NCI-H345 treated with DMSO at 0.1 percent for 48 hours (cell line): ENCODE data around the gene KIFC3.
"Not testable (repeated sequence)": the region's sequence is repeated elsewhere in the genome, so short reads cannot be mapped to it uniquely, and the experiment has no call there.

ENCODE experiments used
- DNase-seq: peaks from one replicate; lab custom pipeline; 2025; ENCODE audit not compliant: unreplicated experiment; lab: John Stamatoyannopoulos, UW

KIFC3 gene

GRCh38 chr16:57726433-57726947, 75.8 kb downstream of the KIFC3 start:
- DNase-seq: no peak

GRCh38 chr16:57725976-57726375, 76.3 kb downstream of the KIFC3 start:
- DNase-seq: no peak

- DNase-seq: no peak
Measured at GRCh38 chr16:57725554-57725953, 76.7 kb downstream of the KIFC3 start.

- DNase-seq: no peak
Measured at GRCh38 chr16:57725151-57725550, 77.1 kb downstream of the KIFC3 start.

GRCh38 chr16:57724531-57724930, 77.8 kb downstream of the KIFC3 start:
- DNase-seq: no peak

- DNase-seq: no peak
Measured at GRCh38 chr16:57723170-57723569, 79.1 kb downstream of the KIFC3 start.

GRCh38 chr16:57722651-57723050, 79.6 kb downstream of the KIFC3 start:
- no peak for DNase-seq

GRCh38 chr16:57722210-57722499, 80.1 kb downstream of the KIFC3 start:
- DNase-seq: no peak

GRCh38 chr16:57721356-57722209, 80.7 kb downstream of the KIFC3 start:
- no peak for DNase-seq

GRCh38 chr16:57720142-57720575, 82.1 kb downstream of the KIFC3 start:
- DNase-seq: no peak

- DNase-seq: no peak
Measured at GRCh38 chr16:57714047-57714446, 88.2 kb downstream of the KIFC3 start.

- no peak for DNase-seq
Measured at GRCh38 chr16:57713596-57713995, 88.7 kb downstream of the KIFC3 start.

GRCh38 chr16:57712569-57712968, 89.7 kb downstream of the KIFC3 start:
- not testable (repeated sequence) for DNase-seq

GRCh38 chr16:57711993-57712392, 90.3 kb downstream of the KIFC3 start:
- no peak for DNase-seq

- DNase-seq: no peak
Measured at GRCh38 chr16:57711346-57711745, 90.9 kb downstream of the KIFC3 start.

GRCh38 chr16:57709663-57710062, 92.6 kb downstream of the KIFC3 start:
- no peak for DNase-seq
